GM12865 (cell line): Measurements from ENCODE around the gene ACTN1.

Source experiments
- DNase-seq: peaks from one replicate; pipeline ENCODE4 v3.0.0; 2010; ENCODE audit warnings: low read depth
- H3K4me3 ChIP-seq: 2 replicates; pipeline ENCODE4 v1.5.1; 2011; ENCODE audit warnings: mild to moderate bottlenecking, low read depth, low read length, control low read depth
- CTCF ChIP-seq: IDR thresholded peaks from 2 replicates; pipeline ENCODE4 v1.5.1; 2011; ENCODE audit warnings: low read length, control low read depth, low read depth, inconsistent platforms; ENCODE audit not compliant: insufficient read depth; ENCODE audit errors: missing control alignments

ACTN1 gene

GRCh38 chr14:68957775-68958174, 21.3 kb downstream of the ACTN1 start:
- no peak overlapping the region for H3K4me3 ChIP-seq
- DNase-seq: no peak
- TF ChIP-seq CTCF: no peak

- H3K4me3 ChIP-seq: no peak overlapping the region
- TF ChIP-seq CTCF: no peak
- DNase-seq: no peak
Measured at GRCh38 chr14:68956724-68957123, 22.4 kb downstream of the ACTN1 start.

- no peak overlapping the region for H3K4me3 ChIP-seq
- no peak for TF ChIP-seq CTCF
- no peak for DNase-seq
Measured at GRCh38 chr14:68955851-68956179, 23.3 kb downstream of the ACTN1 start.

GRCh38 chr14:68955164-68955850, 23.8 kb downstream of the ACTN1 start:
- no peak overlapping the region for H3K4me3 ChIP-seq
- no peak for TF ChIP-seq CTCF
- DNase-seq: no peak

- TF ChIP-seq CTCF: no peak
- DNase-seq: no peak
- H3K4me3 ChIP-seq: no peak overlapping the region
Measured at GRCh38 chr14:68953196-68953555, 25.9 kb downstream of the ACTN1 start.

- H3K4me3 ChIP-seq: no peak overlapping the region
- TF ChIP-seq CTCF: no peak
- peak; percentile 25 for DNase-seq
Measured at GRCh38 chr14:68952531-68953195, 26.4 kb downstream of the ACTN1 start.
